ENCODE results near the gene ALAD. TPM values are rescaled to one million over a fixed set of nuclear protein-coding genes. Genes with fewer than 3 reads are reported as not detected.

Gene ALAD
- total and polyA plus RNA-seq, 4 donors = 40.2 to 258 (median 74.2) TPM

- TF ChIP-seq RXRA (IDR thresholded peaks at IDR 0.05) (peak in 1 of 2 donors; percentile 25), FOXA2 (IDR thresholded peaks at IDR 0.05) (no peak), ATF3 (IDR thresholded peaks at IDR 0.05) (peak; percentile 5), TAF1 (conservative IDR thresholded peaks at IDR 0.05) (peak; percentile 85), HNF4G (IDR thresholded peaks at IDR 0.05) (no peak), CTCF (IDR thresholded peaks at IDR 0.05; ENCODE audit: low read depth, low read length, missing input control) (no peak), YY1 (IDR thresholded peaks at IDR 0.05) (peak; percentile 84), SP1 (IDR thresholded peaks at IDR 0.05) (peak; percentile 63), GABPA (IDR thresholded peaks at IDR 0.05 in 1 of 2, conservative IDR thresholded peaks at IDR 0.05 in 1 of 2) (peak; percentile 73 to 87), HNF4A (conservative IDR thresholded peaks at IDR 0.05) (peak in 1 of 2 donors; percentile 36), FOXA1 (IDR thresholded peaks at IDR 0.05) (no peak), EGR1 (IDR thresholded peaks at IDR 0.05; ENCODE audit: low read depth in 2 of 2) (no peak), REST (IDR thresholded peaks at IDR 0.05) (peak; percentile 56), RAD21 (IDR thresholded peaks at IDR 0.05) (peak; percentile 48 to 66), JUND (IDR thresholded peaks at IDR 0.05) (no peak), NR2F2 (IDR thresholded peaks at IDR 0.05) (no peak), MAX (IDR thresholded peaks at IDR 0.05) (no peak), ZBTB33 (IDR thresholded peaks at IDR 0.05) (peak; percentile 63)
- no peaks in the 10 kb centered on the region for H3K27me3 ChIP-seq (ENCODE audit: control insufficient read depth in 4 of 4, insufficient read depth in 4 of 4, low read length in 3 of 4)
- H3K9me3 ChIP-seq (ENCODE audit: control insufficient read depth in 4 of 4, low read length in 3 of 4) = no peaks in the 10 kb centered on the region
- H3K27ac ChIP-seq (ENCODE audit: low read depth in 1 of 2, low read length in 2 of 2) = peak within 1 kb of the TSS; percentile 66 to 77
- no peaks in the 10 kb centered on the region for H3K36me3 ChIP-seq (ENCODE audit: control insufficient read depth in 4 of 4, insufficient read depth in 3 of 4, low read depth in 1 of 4, low read length in 3 of 4)
- peak within 1 kb of the TSS; percentile 89 to 98 (median 94) for H3K4me3 ChIP-seq (ENCODE audit: low read depth in 1 of 3, low read length in 3 of 3)
- WGBS = under 1% methylated on average over 46 of the region's 46 CpGs
- DNase-seq (ENCODE audit: low spot score) = peak; percentile 91
- peaks cover 8 to 21% (median 15%) of the 10 kb centered on the region in 4 donors for H3K4me1 ChIP-seq (ENCODE audit: control insufficient read depth in 4 of 4, insufficient read depth in 4 of 4, low read length in 3 of 4)
- peak within 1 kb of the TSS; percentile 34 to 89 for H3K9ac ChIP-seq (ENCODE audit: low read depth in 1 of 2, low read length in 2 of 2)
Measured at GRCh38 chr9:113340011-113340699, 60.9 kb downstream of the ALAD start, which contains the start of gene WDR31. Gene WDR31, minus strand, starts transcription at chr9:113340275. Its CDS starts 8,253 bp downstream, at chr9:113332022.
